Measurements from ENCODE around the gene MADCAM1.
"Not testable (repeated sequence)": the region's sequence is repeated elsewhere in the genome, so short reads cannot be mapped to it uniquely, and the experiment has no call there.

MADCAM1 gene

GRCh38 chr19:449916-450315 is 46.4 kb upstream of the MADCAM1 start:
- Histone ChIP-seq H3K4me3 (ENCODE audit: low read depth, low read length, poor library complexity, severe bottlenecking) (no peak overlapping the region), H3K4me2 (ENCODE audit: low read length) (no peak overlapping the region), H3K36me3 (ENCODE audit: insufficient read depth, low read length) (no peaks in the 10 kb centered on the region), H3K79me2 (ENCODE audit: insufficient read depth, low read length) (no peaks in the 10 kb centered on the region), H3K4me1 (ENCODE audit: insufficient read depth, low read length, severe bottlenecking) (no peaks in the 10 kb centered on the region), H3K9ac (ENCODE audit: low read length) (no peak overlapping the region), H2AFZ (ENCODE audit: low read length) (no peak overlapping the region), H3K27me3 (ENCODE audit: insufficient read depth, low read length) (no peaks in the 10 kb centered on the region), H3F3A (ENCODE audit: insufficient read depth, low read length) (no peaks in the 10 kb centered on the region), H4K20me1 (ENCODE audit: insufficient read depth, low read length) (no peaks in the 10 kb centered on the region), H3K9me3 (ENCODE audit: low read length) (no peaks in the 10 kb centered on the region), H3K9me2 (ENCODE audit: low read depth, low read length) (no peaks in the 10 kb centered on the region), H3K27ac (ENCODE audit: low read depth, low read length, poor library complexity, severe bottlenecking) (no peak overlapping the region)
- TF ChIP-seq EZH2 (IDR thresholded peaks at IDR 0.05; ENCODE audit: borderline replicate concordance, low read length) (no peak), CTCF (IDR thresholded peaks at IDR 0.05; ENCODE audit: low read length) (no peak)

DNA sequence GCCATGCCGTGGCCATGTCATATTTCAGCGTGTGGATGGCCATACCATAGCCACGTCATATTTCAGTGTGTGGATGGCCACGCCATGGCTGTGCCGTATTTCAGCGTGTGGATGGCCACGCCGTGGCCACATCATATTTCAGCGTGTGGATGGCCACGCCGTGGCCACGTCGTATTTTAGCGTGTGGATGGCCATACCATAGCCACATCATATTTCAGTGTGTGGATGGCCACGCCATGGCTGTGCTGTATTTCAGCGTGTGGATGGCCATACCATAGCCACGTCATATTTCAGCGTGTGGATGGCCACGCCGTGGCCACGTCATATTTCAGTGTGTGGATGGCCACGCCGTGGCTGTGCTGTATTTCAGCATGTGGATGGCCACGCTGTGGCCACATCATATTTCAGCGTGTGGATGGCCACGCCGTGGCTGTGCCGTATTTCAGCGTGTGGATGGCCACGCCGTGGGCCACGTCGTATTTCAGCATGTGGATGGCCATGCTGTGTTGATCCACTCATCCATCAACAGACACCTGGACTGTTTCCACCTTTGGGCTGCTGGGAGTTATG is 45.3 kb upstream of the MADCAM1 start:
- not testable (repeated sequence) for H3K9me3 ChIP-seq (ENCODE audit: low read length); H3F3A ChIP-seq (ENCODE audit: insufficient read depth, low read length); H3K9ac ChIP-seq (ENCODE audit: low read length); H3K27ac ChIP-seq (ENCODE audit: low read depth, low read length, poor library complexity, severe bottlenecking); H3K9me2 ChIP-seq (ENCODE audit: low read depth, low read length); H3K27me3 ChIP-seq (ENCODE audit: insufficient read depth, low read length); H4K20me1 ChIP-seq (ENCODE audit: insufficient read depth, low read length); H3K4me3 ChIP-seq (ENCODE audit: low read depth, low read length, poor library complexity, severe bottlenecking); H3K4me1 ChIP-seq (ENCODE audit: insufficient read depth, low read length, severe bottlenecking); H3K36me3 ChIP-seq (ENCODE audit: insufficient read depth, low read length); H3K4me2 ChIP-seq (ENCODE audit: low read length); H2AFZ ChIP-seq (ENCODE audit: low read length); H3K79me2 ChIP-seq (ENCODE audit: insufficient read depth, low read length)

DNA sequence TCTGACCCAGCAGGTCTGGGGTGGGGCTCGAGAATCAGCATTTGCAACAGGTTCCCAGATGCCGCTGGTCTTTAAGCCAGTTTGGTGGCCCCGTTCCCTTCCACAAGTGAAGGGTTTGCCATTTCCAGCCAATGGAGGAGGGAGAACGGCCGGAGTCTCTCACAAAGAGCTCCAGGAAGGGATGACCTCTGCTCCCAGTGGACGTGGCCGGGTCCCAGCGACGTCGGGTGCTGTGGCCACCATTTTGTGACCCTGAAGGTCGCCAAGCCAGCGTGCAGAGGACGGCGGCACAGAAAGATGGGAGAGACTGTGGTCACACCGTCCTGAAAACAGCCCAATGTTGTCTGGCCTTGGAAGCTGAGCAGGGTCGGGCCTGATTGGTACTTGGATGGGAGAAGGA is 43.5 kb upstream of the MADCAM1 start:
- Histone ChIP-seq H3K9ac (ENCODE audit: low read length) (no peak overlapping the region), H3K79me2 (ENCODE audit: insufficient read depth, low read length) (no peaks in the 10 kb centered on the region), H4K20me1 (ENCODE audit: insufficient read depth, low read length) (no peaks in the 10 kb centered on the region), H3K9me3 (ENCODE audit: low read length) (no peaks in the 10 kb centered on the region), H3F3A (ENCODE audit: insufficient read depth, low read length) (no peaks in the 10 kb centered on the region), H3K36me3 (ENCODE audit: insufficient read depth, low read length) (no peaks in the 10 kb centered on the region), H3K4me1 (ENCODE audit: insufficient read depth, low read length, severe bottlenecking) (no peaks in the 10 kb centered on the region), H3K27ac (ENCODE audit: low read depth, low read length, poor library complexity, severe bottlenecking) (no peak overlapping the region), H2AFZ (ENCODE audit: low read length) (no peak overlapping the region), H3K4me3 (ENCODE audit: low read depth, low read length, poor library complexity, severe bottlenecking) (no peak overlapping the region), H3K4me2 (ENCODE audit: low read length) (no peak overlapping the region), H3K9me2 (ENCODE audit: low read depth, low read length) (no peaks in the 10 kb centered on the region), H3K27me3 (ENCODE audit: insufficient read depth, low read length) (no peaks in the 10 kb centered on the region)
- TF ChIP-seq CTCF (IDR thresholded peaks at IDR 0.05; ENCODE audit: low read length) (no peak), EZH2 (IDR thresholded peaks at IDR 0.05; ENCODE audit: borderline replicate concordance, low read length) (no peak)

- Histone ChIP-seq H3F3A (ENCODE audit: insufficient read depth, low read length) (no peaks in the 10 kb centered on the region), H2AFZ (ENCODE audit: low read length) (no peak overlapping the region), H3K79me2 (ENCODE audit: insufficient read depth, low read length) (no peaks in the 10 kb centered on the region), H3K4me2 (ENCODE audit: low read length) (no peak overlapping the region), H3K9me2 (ENCODE audit: low read depth, low read length) (no peaks in the 10 kb centered on the region), H3K9ac (ENCODE audit: low read length) (no peak overlapping the region), H3K27ac (ENCODE audit: low read depth, low read length, poor library complexity, severe bottlenecking) (no peak overlapping the region), H3K4me3 (ENCODE audit: low read depth, low read length, poor library complexity, severe bottlenecking) (no peak overlapping the region), H3K27me3 (ENCODE audit: insufficient read depth, low read length) (no peaks in the 10 kb centered on the region), H3K9me3 (ENCODE audit: low read length) (no peaks in the 10 kb centered on the region), H3K36me3 (ENCODE audit: insufficient read depth, low read length) (no peaks in the 10 kb centered on the region), H3K4me1 (ENCODE audit: insufficient read depth, low read length, severe bottlenecking) (no peaks in the 10 kb centered on the region), H4K20me1 (ENCODE audit: insufficient read depth, low read length) (no peaks in the 10 kb centered on the region)
- TF ChIP-seq CTCF (IDR thresholded peaks at IDR 0.05; ENCODE audit: low read length) (no peak), EZH2 (IDR thresholded peaks at IDR 0.05; ENCODE audit: borderline replicate concordance, low read length) (no peak)
Observed at GRCh38 chr19:453606-454005, 42.7 kb upstream of the MADCAM1 start.
